Measurements from ENCODE around the gene MTMR4. TPM values are rescaled to one million over a fixed set of nuclear protein-coding genes. Genes with fewer than 3 reads are reported as not detected.
A peak's percentile ranks its signal among the peaks of the same experiment; 100 is the strongest.

The MTMR4 gene
- total RNA-seq, 2 donors from 2014 or later, result 21.3 to 39.6 TPM

DNA sequence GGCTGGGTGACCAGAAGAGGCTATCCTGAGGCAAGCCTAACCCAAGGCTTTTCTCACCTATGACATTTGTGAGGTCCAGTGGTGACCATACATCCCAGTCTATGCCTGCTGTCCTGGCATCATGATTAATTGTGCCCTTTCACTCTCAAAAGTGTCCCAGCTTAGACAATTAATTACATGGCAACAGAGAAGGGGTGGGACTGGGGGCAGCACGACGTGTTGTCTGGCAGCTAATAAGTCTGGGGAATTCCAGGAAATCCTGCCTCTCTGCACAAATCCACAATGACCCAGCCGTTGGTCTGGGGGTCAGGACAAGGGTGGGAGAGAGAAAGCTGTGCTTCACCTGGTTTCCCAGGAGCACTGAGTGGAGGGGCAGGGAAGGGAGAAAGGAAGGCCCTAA is 14.0 kb upstream of the MTMR4 start:
- Histone ChIP-seq H3K27ac (no peak overlapping the region), H3K27me3 (no peaks in the 10 kb centered on the region), H3K9me3 (no peaks in the 10 kb centered on the region), H3K4me3 (no peak overlapping the region), H3K36me3 (replicated peaks in 1 of 2; ENCODE audit: insufficient read depth in 1 of 2, low read depth in 2 of 2) (no peaks in the 10 kb centered on the region), H3K4me1 (peaks cover 11% of the 10 kb centered on the region)
- TF ChIP-seq, protein P1, sequence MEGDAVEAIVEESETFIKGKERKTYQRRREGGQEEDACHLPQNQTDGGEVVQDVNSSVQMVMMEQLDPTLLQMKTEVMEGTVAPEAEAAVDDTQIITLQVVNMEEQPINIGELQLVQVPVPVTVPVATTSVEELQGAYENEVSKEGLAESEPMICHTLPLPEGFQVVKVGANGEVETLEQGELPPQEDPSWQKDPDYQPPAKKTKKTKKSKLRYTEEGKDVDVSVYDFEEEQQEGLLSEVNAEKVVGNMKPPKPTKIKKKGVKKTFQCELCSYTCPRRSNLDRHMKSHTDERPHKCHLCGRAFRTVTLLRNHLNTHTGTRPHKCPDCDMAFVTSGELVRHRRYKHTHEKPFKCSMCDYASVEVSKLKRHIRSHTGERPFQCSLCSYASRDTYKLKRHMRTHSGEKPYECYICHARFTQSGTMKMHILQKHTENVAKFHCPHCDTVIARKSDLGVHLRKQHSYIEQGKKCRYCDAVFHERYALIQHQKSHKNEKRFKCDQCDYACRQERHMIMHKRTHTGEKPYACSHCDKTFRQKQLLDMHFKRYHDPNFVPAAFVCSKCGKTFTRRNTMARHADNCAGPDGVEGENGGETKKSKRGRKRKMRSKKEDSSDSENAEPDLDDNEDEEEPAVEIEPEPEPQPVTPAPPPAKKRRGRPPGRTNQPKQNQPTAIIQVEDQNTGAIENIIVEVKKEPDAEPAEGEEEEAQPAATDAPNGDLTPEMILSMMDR (IDR thresholded peaks at IDR 0.05), result no peak
- no peak for TF ChIP-seq POLR2A (IDR thresholded peaks at IDR 0.05)
- ATAC-seq, result no peak
- no peak for DNase-seq
- intact Hi-C loops (cut with DNase I), result loop anchor here (10.0 kb wide), 1 partner anchor 476 kb away; no protein-coding TSS in a partner anchor
- 33 to 34% methylated on average over 3 of the region's 3 CpGs for WGBS, 2 donors

DNA sequence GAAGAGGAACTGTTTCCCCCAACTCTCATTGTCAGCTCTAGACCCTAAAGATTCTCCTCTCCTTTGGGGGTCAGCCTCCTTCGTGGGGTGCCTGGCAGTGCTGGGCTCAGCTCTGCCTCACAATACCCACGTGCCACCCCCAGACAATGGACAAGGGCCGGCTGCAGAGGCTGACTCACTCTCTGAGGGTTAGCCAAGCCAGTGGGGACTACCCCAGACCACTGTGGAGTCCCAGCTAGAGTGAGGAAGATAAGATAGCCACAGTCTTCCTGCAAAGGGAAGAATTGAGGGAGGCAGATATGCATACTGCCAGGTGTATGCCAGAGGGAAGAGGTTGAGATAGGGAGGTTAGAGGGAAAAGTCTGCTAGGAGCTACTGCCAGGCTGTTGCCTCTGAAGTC is 13.5 kb upstream of the MTMR4 start:
- Histone ChIP-seq H3K27me3 (no peaks in the 10 kb centered on the region), H3K9me3 (no peaks in the 10 kb centered on the region), H3K36me3 (replicated peaks in 1 of 2; ENCODE audit: insufficient read depth in 1 of 2, low read depth in 2 of 2) (no peaks in the 10 kb centered on the region), H3K27ac (no peak overlapping the region), H3K4me1 (peaks cover 11% of the 10 kb centered on the region), H3K4me3 (no peak overlapping the region)
- WGBS, 2 donors, result 44 to 58% methylated on average over 3 of the region's 3 CpGs
- no peak for DNase-seq
- no peak for TF ChIP-seq POLR2A (IDR thresholded peaks at IDR 0.05)
- TF ChIP-seq, protein P1 (IDR thresholded peaks at IDR 0.05), result no peak
- intact Hi-C loops (cut with DNase I), result loop anchor here (10.0 kb wide), 1 partner anchor 477 kb away; no protein-coding TSS in a partner anchor
- ATAC-seq, result no peak

DNA sequence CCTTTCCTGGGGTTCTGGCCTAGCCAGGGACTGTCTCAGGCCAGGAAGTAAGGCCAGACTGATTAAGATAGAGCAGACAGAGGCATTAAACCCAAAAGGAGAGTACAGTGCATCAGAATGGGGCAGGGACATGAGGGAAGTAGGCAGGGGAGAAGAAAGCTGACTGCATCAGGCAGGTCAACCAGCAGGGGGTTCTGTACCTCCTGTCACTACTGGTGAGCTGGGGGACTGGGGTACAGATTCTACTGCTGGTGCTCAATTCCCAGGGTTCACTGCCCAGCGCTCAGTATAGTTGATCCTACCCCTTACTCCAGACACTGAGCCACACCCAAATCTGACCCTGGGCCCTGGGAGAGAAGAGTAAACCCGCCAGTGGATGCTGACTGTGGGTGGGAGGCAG is 12.9 kb upstream of the MTMR4 start:
- Histone ChIP-seq H3K9me3 (no peaks in the 10 kb centered on the region), H3K4me1 (peaks cover 7% of the 10 kb centered on the region), H3K27me3 (no peaks in the 10 kb centered on the region), H3K27ac (no peak overlapping the region), H3K36me3 (replicated peaks in 1 of 2; ENCODE audit: insufficient read depth in 1 of 2, low read depth in 2 of 2) (no peaks in the 10 kb centered on the region), H3K4me3 (no peak overlapping the region)
- ATAC-seq, result no peak
- no peak for DNase-seq
- no peak for TF ChIP-seq POLR2A (IDR thresholded peaks at IDR 0.05)
- TF ChIP-seq, protein P1 (IDR thresholded peaks at IDR 0.05), result no peak
- intact Hi-C loops (cut with DNase I), result loop anchor here (10.0 kb wide), 1 partner anchor 477 kb away; no protein-coding TSS in a partner anchor
- WGBS, 2 donors, result 78 to 83% methylated on average over 2 of the region's 2 CpGs

DNA sequence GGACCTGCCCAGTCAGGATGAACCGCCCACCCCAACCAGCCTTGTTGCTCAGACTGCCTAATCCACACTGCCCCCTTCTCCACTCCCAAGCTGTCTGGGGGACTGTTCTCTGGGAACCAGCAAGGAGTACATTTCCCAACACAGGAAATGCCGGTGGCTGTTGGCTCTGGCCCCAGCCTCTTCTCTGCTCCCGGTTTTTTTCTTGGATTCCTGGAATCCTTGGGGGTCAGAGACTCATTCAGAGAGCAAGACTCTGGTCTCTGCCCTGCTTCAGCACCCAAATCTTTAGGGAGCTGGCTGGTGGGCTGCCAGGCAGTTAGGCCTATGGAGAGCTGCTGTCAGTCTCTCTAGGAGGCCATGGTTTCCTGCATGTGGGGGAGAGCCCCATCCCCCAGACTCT is 10.8 kb upstream of the MTMR4 start:
- intact Hi-C loops (cut with DNase I), result loop anchor here (10.0 kb wide), 1 partner anchor 480 kb away; no protein-coding TSS in a partner anchor
- no peak for TF ChIP-seq POLR2A (IDR thresholded peaks at IDR 0.05)
- TF ChIP-seq, protein P1 (IDR thresholded peaks at IDR 0.05), result no peak
- Histone ChIP-seq H3K4me1 (no peaks in the 10 kb centered on the region), H3K27me3 (no peaks in the 10 kb centered on the region), H3K9me3 (no peaks in the 10 kb centered on the region), H3K27ac (peak overlapping the region in 2 of 4 donors; percentile 8 to 38), H3K36me3 (replicated peaks in 1 of 2; ENCODE audit: insufficient read depth in 1 of 2, low read depth in 2 of 2) (no peaks in the 10 kb centered on the region), H3K4me3 (no peak overlapping the region)
- peak in 3 of 4 donors; percentile 31 to 38 (median 36) for DNase-seq
- ATAC-seq, result peak; percentile 48
- 40 to 57% methylated on average over 3 of the region's 3 CpGs for WGBS, 2 donors

DNA sequence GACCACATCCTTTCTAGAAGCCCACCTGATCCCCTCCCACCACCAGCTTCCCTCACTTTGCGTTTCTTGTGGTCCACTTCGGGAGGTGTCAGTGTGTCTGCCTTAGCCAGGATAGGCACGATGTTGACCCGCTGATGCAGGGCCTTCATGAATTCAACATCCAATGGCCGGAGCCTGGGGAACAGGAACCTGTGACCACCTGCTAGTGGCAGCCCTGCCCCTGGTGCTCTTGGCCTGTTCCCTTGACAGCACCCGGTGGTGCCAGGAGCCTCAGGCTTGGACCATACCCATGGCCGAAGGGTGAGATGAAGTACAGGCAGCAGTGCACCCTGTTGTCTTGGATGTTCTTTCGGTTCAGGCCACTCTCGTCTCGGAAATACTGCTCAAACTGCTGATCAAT is 7.2 kb upstream of the MTMR4 start:
- Histone ChIP-seq H3K27ac (no peak overlapping the region), H3K9me3 (no peaks in the 10 kb centered on the region), H3K4me3 (no peak overlapping the region), H3K27me3 (no peaks in the 10 kb centered on the region), H3K4me1 (peaks cover 8% of the 10 kb centered on the region), H3K36me3 (replicated peaks in 1 of 2; ENCODE audit: insufficient read depth in 1 of 2, low read depth in 2 of 2) (no peaks in the 10 kb centered on the region)
- ATAC-seq (no peak), DNase-seq (no peak)
- intact Hi-C loops (cut with DNase I), result loop anchor here (10.0 kb wide), 1 partner anchor 483 kb away; no protein-coding TSS in a partner anchor
- WGBS, 2 donors, result 84% methylated on average over 7 to 10 of the region's 10 CpGs
- no peak for TF ChIP-seq POLR2A (IDR thresholded peaks at IDR 0.05)
- TF ChIP-seq, protein P1 (IDR thresholded peaks at IDR 0.05), result no peak

All from body of pancreas (tissue), 4 donors.